ENCODE measurements around the gene FAM217B.

The FAM217B gene, protein sequence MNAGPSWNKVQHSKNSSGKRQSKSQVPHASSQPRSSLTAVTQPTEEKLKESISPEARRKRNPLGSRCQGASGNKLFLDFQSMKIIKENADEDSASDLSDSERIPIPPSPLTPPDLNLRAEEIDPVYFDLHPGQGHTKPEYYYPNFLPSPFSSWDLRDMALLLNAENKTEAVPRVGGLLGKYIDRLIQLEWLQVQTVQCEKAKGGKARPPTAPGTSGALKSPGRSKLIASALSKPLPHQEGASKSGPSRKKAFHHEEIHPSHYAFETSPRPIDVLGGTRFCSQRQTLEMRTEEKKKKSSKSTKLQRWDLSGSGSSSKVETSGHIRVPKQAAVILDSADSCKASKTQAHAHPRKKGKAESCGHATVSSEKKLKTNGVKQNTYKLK

DNA sequence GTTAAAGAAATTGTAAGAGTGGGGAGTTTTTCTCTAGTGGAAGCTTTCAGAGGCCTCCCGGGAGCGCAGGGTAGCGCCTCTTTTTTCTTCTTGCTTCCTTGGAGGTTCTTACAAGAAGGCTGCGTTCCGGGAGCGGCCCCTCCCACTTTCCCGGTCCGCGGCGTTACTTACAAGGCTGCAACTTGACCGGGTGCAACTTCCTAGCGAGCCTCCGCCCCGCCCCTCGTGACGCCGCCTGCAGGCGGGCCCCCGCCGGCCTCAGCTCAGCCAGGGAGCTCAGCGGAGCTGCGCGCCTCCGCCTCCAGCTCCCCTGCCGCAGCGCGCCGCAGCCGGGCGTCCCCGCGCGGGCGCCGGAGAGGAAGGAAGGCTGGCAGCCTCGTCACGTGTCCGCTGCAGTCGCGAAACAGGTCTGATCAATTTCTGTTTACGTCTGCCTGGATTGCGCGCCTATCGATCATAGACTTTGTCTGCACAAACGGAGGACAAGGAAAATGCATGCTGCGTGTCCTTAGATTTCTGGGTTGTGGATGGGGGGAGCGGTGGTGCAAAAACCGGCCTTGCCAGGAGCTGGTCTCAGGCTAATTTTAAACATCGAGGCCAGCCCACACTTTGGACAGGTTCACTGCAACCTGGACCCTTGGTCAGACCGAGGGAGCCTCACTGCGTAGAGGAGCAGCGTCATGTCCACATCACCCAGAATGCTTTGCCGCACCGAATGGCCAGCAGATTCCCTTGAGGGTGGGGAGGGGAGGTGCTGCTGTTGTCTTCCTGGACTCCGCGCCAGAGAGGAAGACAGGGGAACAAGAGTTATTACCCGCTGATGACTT lies at the start of gene FAM217B, which contains the start of gene PPP1R3D:
TSS of gene FAM217B (plus strand) at position 261 of the 827 bp plus-strand sequence. CDS start 3,555 bp downstream, outside the sequence.
TSS of gene PPP1R3D (minus strand) at position 177 of the 827 bp plus-strand sequence. CDS start 374 bp downstream, outside the sequence.
- peak; percentile 74 to 76 for DNase-seq (ENCODE audit: low read depth in 2 of 2)

DNA sequence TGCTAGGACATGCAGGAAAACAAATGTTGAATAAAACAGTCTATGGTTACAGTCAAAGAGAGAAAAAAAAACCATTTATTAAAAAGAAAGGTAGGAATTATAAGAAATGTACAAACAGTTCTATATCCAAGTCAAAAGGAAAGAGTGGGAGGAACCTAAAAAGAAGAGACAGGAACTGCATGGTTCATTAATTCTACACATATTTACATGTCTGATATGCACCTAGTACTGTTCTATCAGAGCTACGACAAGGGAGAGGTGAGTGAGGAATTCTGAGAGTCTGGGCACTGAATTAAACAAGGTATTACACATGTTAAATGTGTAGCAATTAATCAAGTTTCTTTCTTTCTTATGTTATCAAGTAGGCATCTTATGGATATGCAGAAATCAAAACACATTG lies 48.6 kb upstream of the FAM217B start:
- DNase-seq (ENCODE audit: low read depth in 2 of 2) = no peak

GRCh38 chr20:59895908-59896307 lies 44.3 kb upstream of the FAM217B start:
- DNase-seq (ENCODE audit: low read depth in 2 of 2) = no peak

DNA sequence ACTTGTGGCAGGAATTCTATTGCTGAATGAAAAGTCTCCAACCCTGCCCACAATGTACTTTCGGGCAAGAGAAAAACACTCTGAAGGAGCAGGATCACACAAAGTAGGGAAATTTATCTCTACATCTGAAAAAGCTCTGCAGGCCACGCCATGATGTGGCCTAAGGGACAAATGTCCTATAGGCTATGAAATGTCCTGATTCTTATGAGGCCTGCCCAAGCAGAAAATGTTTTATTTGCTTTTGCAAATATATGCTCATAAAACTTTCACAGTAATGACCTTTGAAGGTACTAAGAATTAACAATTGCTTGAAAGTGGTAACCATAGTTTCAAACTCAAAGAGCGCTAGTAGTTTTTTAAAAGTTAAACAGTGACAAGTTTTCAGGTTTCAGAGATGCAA lies 37.7 kb upstream of the FAM217B start:
- no peak for DNase-seq (ENCODE audit: low read depth in 2 of 2)

DNA sequence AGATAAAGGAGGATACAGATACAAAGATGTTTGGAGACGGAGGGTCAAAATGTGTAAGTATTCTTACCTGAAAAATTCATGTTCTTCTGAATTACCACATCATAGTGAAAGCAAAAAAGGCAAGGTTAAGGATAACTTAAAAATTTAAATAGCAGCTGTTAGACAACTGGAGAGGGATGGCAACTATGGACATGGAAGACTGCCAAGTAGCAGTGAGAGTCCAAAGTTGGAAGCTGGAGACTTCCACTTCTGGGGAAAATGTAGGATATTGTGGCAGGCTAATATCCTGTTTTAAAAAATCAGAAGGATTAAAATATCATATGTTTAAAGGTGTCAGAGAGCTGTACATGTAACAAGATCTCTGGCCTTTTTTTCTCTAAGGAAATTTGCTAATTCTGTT lies 36.6 kb upstream of the FAM217B start:
- DNase-seq (ENCODE audit: low read depth in 2 of 2) = no peak

- no peak for DNase-seq (ENCODE audit: low read depth in 2 of 2)
Measured at GRCh38 chr20:59908855-59909254, 31.3 kb upstream of the FAM217B start.

- DNase-seq (ENCODE audit: low read depth in 2 of 2) = no peak
Measured at GRCh38 chr20:59911041-59911440, 29.1 kb upstream of the FAM217B start.

- no peak for DNase-seq (ENCODE audit: low read depth in 2 of 2)
Measured at GRCh38 chr20:59912609-59913008, 27.6 kb upstream of the FAM217B start.

GRCh38 chr20:59920944-59921343 lies 19.2 kb upstream of the FAM217B start:
- no peak for DNase-seq (ENCODE audit: low read depth in 2 of 2)

DNA sequence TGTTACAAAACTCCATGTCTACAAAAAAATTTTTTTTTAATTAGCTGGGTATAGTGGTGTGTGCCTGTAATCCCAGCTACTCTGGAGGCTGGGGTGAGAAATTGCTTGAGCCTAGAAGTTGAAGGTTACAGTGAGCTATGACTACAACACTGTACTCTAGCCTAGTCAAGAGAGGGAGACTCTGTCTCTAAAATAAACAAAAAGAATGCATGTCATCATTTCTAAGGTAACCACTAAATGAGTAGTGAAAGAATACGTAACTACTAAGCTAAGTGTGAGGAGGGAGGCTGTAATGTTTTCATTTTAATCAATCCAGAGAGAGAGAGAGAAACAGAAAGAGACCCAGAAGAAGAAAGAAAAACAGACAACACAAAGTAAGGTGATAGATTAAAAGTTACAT lies 16.7 kb upstream of the FAM217B start:
- no peak for DNase-seq (ENCODE audit: low read depth in 2 of 2)

DNA sequence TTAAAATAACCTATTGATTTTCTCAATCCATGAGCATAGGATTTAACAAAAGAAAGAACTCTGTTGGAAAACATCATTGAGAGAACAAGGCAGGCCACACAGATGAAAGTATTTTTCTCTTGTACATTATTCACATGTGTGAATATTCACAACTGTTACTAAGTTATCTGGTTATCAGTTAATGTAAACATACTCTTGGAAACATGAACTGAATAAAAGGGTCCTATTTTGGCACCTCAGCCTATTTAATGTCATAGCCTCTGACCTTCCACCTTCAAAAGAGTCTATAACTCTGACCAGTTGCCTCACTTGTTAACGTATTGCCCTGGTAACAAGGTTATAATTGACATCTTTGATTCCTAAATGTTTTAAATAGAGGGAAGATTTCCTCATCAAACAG lies 14.8 kb upstream of the FAM217B start:
- DNase-seq (ENCODE audit: low read depth in 2 of 2) = no peak

- DNase-seq (ENCODE audit: low read depth in 2 of 2) = no peak
Measured at GRCh38 chr20:59925899-59926298, 14.3 kb upstream of the FAM217B start.

DNA sequence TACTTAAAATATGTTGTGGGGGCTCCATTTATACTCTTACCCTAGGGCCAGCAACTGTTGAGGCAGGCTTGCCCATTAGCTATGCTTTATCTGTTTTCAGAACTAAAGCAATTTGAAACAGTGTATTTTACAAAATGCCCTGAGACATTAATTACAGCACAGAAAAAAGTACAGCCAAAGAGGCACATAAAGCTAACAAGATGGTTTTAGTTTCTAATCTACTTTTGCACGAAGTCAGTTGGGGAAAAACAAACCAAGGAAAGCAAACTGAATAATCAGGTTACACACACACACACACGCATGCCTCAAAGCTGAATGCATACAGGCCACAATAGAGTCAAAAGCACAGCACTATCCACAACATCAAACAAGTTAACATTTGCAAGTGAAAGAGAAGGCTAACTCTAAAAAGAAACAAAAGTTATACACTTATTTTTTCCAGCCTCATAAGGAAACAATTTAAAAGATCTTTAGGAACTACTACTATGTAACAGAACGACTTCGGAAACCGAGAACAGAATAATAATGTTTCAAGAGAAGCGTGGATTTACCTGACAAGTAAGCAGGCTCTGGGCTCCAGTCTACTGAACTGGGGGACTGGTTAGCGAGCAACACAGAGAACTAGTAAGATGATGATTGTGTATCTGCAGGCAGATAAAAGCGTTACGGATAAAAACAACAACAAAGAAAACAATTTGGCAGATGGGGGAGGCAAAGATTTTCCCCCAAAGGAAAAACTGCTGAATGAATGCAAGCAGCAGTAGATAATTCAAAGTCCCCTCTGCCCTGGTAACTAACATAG lies 8.5 kb upstream of the FAM217B start:
- DNase-seq (ENCODE audit: low read depth in 2 of 2) = no peak

GRCh38 chr20:59932616-59933295 lies 7.4 kb upstream of the FAM217B start:
- no peak for DNase-seq (ENCODE audit: low read depth in 2 of 2)

DNA sequence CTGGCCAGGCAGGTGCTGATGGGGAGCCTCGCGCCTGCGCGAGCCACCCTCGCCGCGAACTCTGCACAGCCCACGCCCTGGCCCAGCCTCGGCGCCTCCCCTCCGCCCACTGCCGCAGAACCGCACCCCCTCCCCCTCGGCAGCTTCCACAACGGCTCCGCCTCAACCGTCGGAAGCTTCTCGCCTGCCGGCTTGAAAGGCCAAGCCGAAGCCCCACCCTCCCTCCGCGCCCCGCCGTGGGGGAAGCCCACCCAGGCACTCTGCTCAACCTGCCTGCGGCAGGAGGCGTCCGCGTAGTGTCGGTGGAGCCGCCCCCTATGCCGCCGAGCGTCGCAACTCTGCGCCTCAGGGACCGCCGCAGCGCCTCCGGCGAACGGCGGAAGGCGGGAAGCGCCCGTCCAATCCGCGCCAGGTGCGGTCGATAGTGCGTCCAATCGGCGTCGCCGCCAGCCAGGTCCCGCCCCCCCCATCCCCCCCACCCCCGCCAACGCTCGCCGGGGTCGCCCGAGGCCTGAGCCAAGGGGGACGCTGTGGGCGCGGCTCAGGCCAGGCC lies 6.8 kb upstream of the FAM217B start, which contains the start of gene SYCP2:
TSS of gene SYCP2 (minus strand) at position 342 of the 553 bp plus-strand sequence. CDS start 11,224 bp downstream, outside the sequence.
- DNase-seq (ENCODE audit: low read depth in 2 of 2) = peak; percentile 27 to 62

DNA sequence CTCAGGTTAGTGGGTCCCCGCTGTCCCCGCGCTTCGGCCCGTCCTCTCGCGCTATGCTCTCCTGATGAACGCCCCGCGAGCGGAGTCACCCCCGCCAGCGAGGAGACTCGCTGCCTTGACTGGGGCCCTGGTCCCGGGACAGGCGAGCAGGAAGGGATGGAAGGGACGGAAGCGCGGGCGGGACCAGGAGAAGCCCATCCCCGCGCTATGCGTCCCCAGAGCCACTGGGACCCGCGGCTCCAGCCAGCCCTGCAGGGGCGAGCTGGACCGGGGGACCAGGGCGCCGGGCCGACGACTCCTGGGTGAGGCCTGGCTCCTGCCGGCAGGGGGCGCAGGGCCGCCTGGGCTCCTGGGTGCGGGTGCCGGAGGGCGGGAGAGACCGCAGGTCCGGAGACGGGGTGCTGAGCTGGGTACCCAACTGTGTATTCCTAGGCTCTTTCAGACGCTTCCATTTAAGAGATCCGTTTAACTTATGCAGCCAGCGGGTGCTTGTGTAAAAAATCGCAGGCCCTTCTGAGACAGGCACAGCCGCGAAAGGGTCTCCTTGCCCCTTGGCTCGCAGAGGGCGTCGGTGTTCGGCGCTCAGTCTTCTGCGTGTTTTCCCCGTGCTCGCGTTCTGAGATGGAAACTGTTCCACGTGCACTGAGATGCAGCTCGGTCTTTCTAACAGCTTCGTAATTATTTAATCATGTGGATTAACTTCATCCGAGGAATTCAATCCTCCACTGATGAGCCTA lies 6.2 kb upstream of the FAM217B start:
- DNase-seq (ENCODE audit: low read depth in 2 of 2) = peak; percentile 53 to 59

- DNase-seq (ENCODE audit: low read depth in 2 of 2) = no peak
Measured at GRCh38 chr20:59935457-59936185, 4.6 kb upstream of the FAM217B start.

DNA sequence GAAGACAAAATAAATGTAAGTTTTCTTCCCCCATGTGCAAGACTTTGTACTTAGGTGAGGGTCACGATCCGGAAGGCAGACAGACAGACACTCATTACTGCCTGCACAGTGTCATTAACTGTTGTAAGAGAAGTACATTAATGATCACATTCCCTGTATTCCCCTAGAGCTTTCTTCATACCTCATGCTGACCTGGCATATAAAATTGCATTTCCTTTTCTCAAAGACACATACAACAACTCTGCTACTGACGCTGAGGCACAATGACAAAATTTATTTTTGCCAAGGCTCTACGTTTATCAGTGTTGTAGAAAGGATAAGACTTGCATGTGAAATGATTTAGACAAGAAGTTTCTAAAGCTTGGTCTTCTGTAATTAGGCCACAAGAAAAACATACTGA lies 3.8 kb upstream of the FAM217B start:
- no peak for DNase-seq (ENCODE audit: low read depth in 2 of 2)

- no peak for DNase-seq (ENCODE audit: low read depth in 2 of 2)
Measured at GRCh38 chr20:59937150-59937549, 3.0 kb upstream of the FAM217B start.

Data from stimulated activated CD8-positive, alpha-beta memory T cell treated with anti-CD3 and anti-CD28 coated beads, Interleukin-2, amount 100 ng/mL, for 1 hour (primary cell).